H9 (cell line): ENCODE results near the gene THY1. TPM values are rescaled to one million over a fixed set of nuclear protein-coding genes. Genes with fewer than 3 reads are reported as not detected.

Source experiments
- DNase-seq: peaks from one replicate; pipeline ENCODE4 v3.0.0-alpha.2; 2017
- H2AFZ ChIP-seq: one replicate; pipeline ENCODE4 v1.6.1; 2013; ENCODE audit warnings: mild to moderate bottlenecking, low read length, control low read depth, moderate library complexity
- H2AK5ac ChIP-seq: 2 replicates; pipeline ENCODE4 v1.6.1; 2013; ENCODE audit warnings: low read length, control low read depth, mixed read lengths; ENCODE audit not compliant: insufficient read length
- H2BK120ac ChIP-seq: one replicate; pipeline ENCODE4 v1.6.1; 2013; ENCODE audit warnings: low read depth, mild to moderate bottlenecking, low read length, control low read depth, inconsistent platforms; ENCODE audit not compliant: poor library complexity, severe bottlenecking
- H2BK12ac ChIP-seq: 2 replicates; pipeline ENCODE4 v1.6.1; 2013; ENCODE audit warnings: low read length, control low read depth, mixed read lengths, low read depth; ENCODE audit not compliant: insufficient read length
- H2BK15ac ChIP-seq: 2 replicates; pipeline ENCODE4 v1.6.1; 2013; ENCODE audit warnings: low read depth, low read length, control low read depth
- H2BK20ac ChIP-seq: one replicate; pipeline ENCODE4 v1.6.1; 2013; ENCODE audit warnings: low read depth, mild to moderate bottlenecking, low read length, control low read depth, inconsistent platforms; ENCODE audit not compliant: poor library complexity, severe bottlenecking
- H2BK5ac ChIP-seq: 2 replicates; pipeline ENCODE4 v1.6.1; 2013; ENCODE audit warnings: low read length, control low read depth, mixed read lengths; ENCODE audit not compliant: insufficient read length
- H3K14ac ChIP-seq: 2 replicates; pipeline ENCODE4 v1.6.1; 2013; ENCODE audit warnings: low read length, control low read depth; ENCODE audit not compliant: insufficient read depth
- H3K18ac ChIP-seq: 2 replicates; pipeline ENCODE4 v1.6.1; 2013; ENCODE audit warnings: low read depth, mild to moderate bottlenecking, mixed read lengths, low read length, control low read depth; ENCODE audit not compliant: insufficient read length
- H3K23ac ChIP-seq: 2 replicates; pipeline ENCODE4 v1.6.1; 2013; ENCODE audit warnings: low read length, control low read depth, mixed read lengths, low read depth; ENCODE audit not compliant: insufficient read length
- H3K23me2 ChIP-seq: 2 replicates; pipeline ENCODE4 v1.6.1; 2013; ENCODE audit warnings: low read depth, mild to moderate bottlenecking, mixed read lengths, low read length, control low read depth; ENCODE audit not compliant: insufficient read length, poor library complexity, severe bottlenecking
- H3K27ac ChIP-seq: 2 replicates; pipeline ENCODE4 v1.5.1; 2013; ENCODE audit warnings: low read length, control low read depth, mixed read lengths, low read depth; ENCODE audit not compliant: insufficient read length
- H3K27me3 ChIP-seq: 2 replicates; pipeline ENCODE4 v1.6.1; 2013; ENCODE audit warnings: low read length, control low read depth, inconsistent platforms; ENCODE audit not compliant: insufficient read depth
- H3K4ac ChIP-seq: 2 replicates; pipeline ENCODE4 v1.6.1; 2013; ENCODE audit warnings: low read depth, mild to moderate bottlenecking, control low read depth, inconsistent platforms, low read length, moderate library complexity
- H3K4me1 ChIP-seq: 2 replicates; pipeline ENCODE4 v1.6.1; 2013; ENCODE audit warnings: low read length, control low read depth, inconsistent platforms; ENCODE audit not compliant: insufficient read depth
- H3K4me2 ChIP-seq: 2 replicates; pipeline ENCODE4 v1.6.1; 2013; ENCODE audit warnings: low read length, control low read depth, mixed read lengths; ENCODE audit not compliant: insufficient read length, insufficient read depth
- H3K56ac ChIP-seq: 2 replicates; pipeline ENCODE4 v1.6.1; 2013; ENCODE audit warnings: low read depth, mild to moderate bottlenecking, mixed read lengths, low read length, control low read depth; ENCODE audit not compliant: insufficient read length
- H3K79me1 ChIP-seq: 2 replicates; pipeline ENCODE4 v1.6.1; 2013; ENCODE audit warnings: low read depth, mild to moderate bottlenecking, moderate library complexity, low read length, control low read depth, inconsistent platforms; ENCODE audit not compliant: insufficient read depth, poor library complexity, severe bottlenecking
- H3K79me2 ChIP-seq: 2 replicates; pipeline ENCODE4 v1.6.1; 2013; ENCODE audit warnings: low read length, control low read depth, inconsistent platforms; ENCODE audit not compliant: insufficient read depth
- H3K9ac ChIP-seq: 2 replicates; pipeline ENCODE4 v1.6.1; 2013; ENCODE audit warnings: low read length, control low read depth, mixed read lengths; ENCODE audit not compliant: insufficient read length; ENCODE audit errors: extremely low read depth
- H3K9me3 ChIP-seq: one replicate; pipeline ENCODE4 v1.6.1; 2013; ENCODE audit warnings: low read depth, low read length, inconsistent platforms; ENCODE audit not compliant: control insufficient read depth
- H3T11ph ChIP-seq: one replicate; pipeline ENCODE4 v1.6.1; 2013; ENCODE audit warnings: mild to moderate bottlenecking, low read length, control low read depth, inconsistent platforms
- H4K20me1 ChIP-seq: one replicate; pipeline ENCODE4 v1.6.1; 2013; ENCODE audit not compliant: control insufficient read depth, insufficient read length, insufficient read depth
- H4K5ac ChIP-seq: 2 replicates; pipeline ENCODE4 v1.6.1; 2013; ENCODE audit warnings: low read depth, mild to moderate bottlenecking, mixed read lengths, low read length, control low read depth; ENCODE audit not compliant: insufficient read length
- H4K8ac ChIP-seq: replicated peaks from 2 replicates; pipeline ENCODE4 v1.6.1; 2013; ENCODE audit warnings: low read length, control low read depth, mixed read lengths, low read depth; ENCODE audit not compliant: insufficient read length
- H4K91ac ChIP-seq: 2 replicates; pipeline ENCODE4 v1.6.1; 2013; ENCODE audit warnings: low read depth, mild to moderate bottlenecking, moderate library complexity, mixed read lengths, low read length, control low read depth; ENCODE audit not compliant: insufficient read length
- H3K27ac Mint-ChIP-seq, 3 experiments: 2 replicates in 2 of 3; 3 replicates in 1 of 3; pipeline ENCODE4 v1.8.0; 2020 to 2021; ENCODE audit warnings: mixed read lengths in 3 of 3, mild to moderate bottlenecking in 1 of 3, moderate library complexity in 1 of 3
- H3K27me3 Mint-ChIP-seq: 2 replicates; pipeline ENCODE4 v1.8.0; 2021; ENCODE audit warnings: low read depth, mild to moderate bottlenecking, moderate library complexity, mixed read lengths
- H3K36me3 Mint-ChIP-seq, 3 experiments: 2 replicates in 2 of 3; 3 replicates in 1 of 3; pipeline ENCODE4 v1.8.0; 2020 to 2021; ENCODE audit warnings: low read depth in 3 of 3, mixed read lengths in 3 of 3; ENCODE audit not compliant: insufficient read depth in 1 of 3
- H3K4me1 Mint-ChIP-seq, 2 experiments: 2 replicates each; pipeline ENCODE4 v1.8.0; 2020; ENCODE audit warnings: mixed read lengths in 2 of 2
- H3K4me3 Mint-ChIP-seq, 2 experiments: 2 replicates in 1 of 2; 3 replicates in 1 of 2; pipeline ENCODE4 v1.8.0; 2020 to 2021; ENCODE audit warnings: mild to moderate bottlenecking in 2 of 2, mixed read lengths in 2 of 2, moderate library complexity in 1 of 2
- H3K9me3 Mint-ChIP-seq, 2 experiments: 2 replicates in 1 of 2; 3 replicates in 1 of 2; pipeline ENCODE4 v1.8.0; 2020; ENCODE audit warnings: mild to moderate bottlenecking in 2 of 2, mixed read lengths in 2 of 2, moderate library complexity in 1 of 2
- CTCF ChIP-seq: fragments of 200-600 bp; sonication (generic); conservative IDR thresholded peaks from 3 replicates; pipeline ENCODE4 v1.8.0; 2021; ENCODE audit warnings: antibody characterized with exemption, mild to moderate bottlenecking
- WGBS: extraction: QIAGEN DNeasy Blood & Tissue Kit; methylation state at CpG from one replicate; pipeline ENCODE4 v1.1.7; 2013; ENCODE audit warnings: missing lambda C conversion rate, low lambda C conversion rate, mixed read lengths; ENCODE audit not compliant: insufficient read length; ENCODE audit errors: extremely low coverage; 5-methylcytosine and 5-hydroxymethylcytosine counted together
- total RNA-seq: library from RNA; stranded (reverse); gene quantifications from 2 replicates; pipeline ENCODE4 v1.2.1, GENCODE V29; 2021

Gene THY1
- total RNA-seq, 1 experiment from 2014 or later = 176 TPM

- no peak overlapping the region for H3K27ac ChIP-seq
- H3K79me1 ChIP-seq = no peaks in the 10 kb centered on the region
- H3K9me3 ChIP-seq = no peaks in the 10 kb centered on the region
- peaks cover 3% of the 10 kb centered on the region for H3K23me2 ChIP-seq
- H2BK120ac ChIP-seq = no peak overlapping the region
- no CpG with 5 or more reads among the region's 3 CpGs for WGBS
- H4K8ac ChIP-seq = no peak overlapping the region
- no peak overlapping the region for H3K23ac ChIP-seq
- no peak overlapping the region for H2BK12ac ChIP-seq
- no peaks in the 10 kb centered on the region for H4K20me1 ChIP-seq
- H3K18ac ChIP-seq = no peak overlapping the region
- no peak overlapping the region for H3K14ac ChIP-seq
- H3K4me1 Mint-ChIP-seq = peaks cover 53 to 56% of the 10 kb centered on the region in 2 experiments
- H3K4me1 ChIP-seq = peaks cover 21% of the 10 kb centered on the region
- no peaks in the 10 kb centered on the region for H3K27me3 ChIP-seq
- H4K91ac ChIP-seq = no peak overlapping the region
- DNase-seq = no peak
- no peak overlapping the region for H3K9ac ChIP-seq
- no peak overlapping the region for H2AK5ac ChIP-seq
- H2BK20ac ChIP-seq = no peak overlapping the region
- H3K79me2 ChIP-seq = peaks cover 8% of the 10 kb centered on the region; the same call in 1 of the 2 replicates
- H4K5ac ChIP-seq = no peak overlapping the region
- H3T11ph ChIP-seq = no peak overlapping the region
- H2BK5ac ChIP-seq = no peak overlapping the region
- no peak overlapping the region for H3K56ac ChIP-seq
- H2BK15ac ChIP-seq = no peak overlapping the region
- H3K36me3 Mint-ChIP-seq = peaks cover 15 to 30% (median 27%) of the 10 kb centered on the region in 3 experiments
- H3K27me3 Mint-ChIP-seq = peaks cover 6% of the 10 kb centered on the region
- no peak for TF ChIP-seq CTCF
- H3K4me2 ChIP-seq = no peak overlapping the region
- H2AFZ ChIP-seq = no peak overlapping the region
- H3K9me3 Mint-ChIP-seq = no peaks in the 10 kb centered on the region; a peak in 2 of 5 replicates
- peak overlapping the region in 1 of 3 experiments; percentile 44; a peak in 1 of 7 replicates for H3K27ac Mint-ChIP-seq
- H3K4ac ChIP-seq = no peak overlapping the region
- peak overlapping the region; percentile 95 to 97; a peak in 4 of 5 replicates for H3K4me3 Mint-ChIP-seq
Measured at GRCh38 chr11:119424276-119424675, 1.3 kb upstream of the THY1 start.
